ENCODE measurements around the gene CEACAM1. TPM values are rescaled to one million over a fixed set of nuclear protein-coding genes. Genes with fewer than 3 reads are reported as not detected.
A peak's percentile ranks its signal among the peaks of the same experiment; 100 is the strongest.
"Not testable (repeated sequence)": the region's sequence is repeated elsewhere in the genome, so short reads cannot be mapped to it uniquely, and the experiment has no call there.

Gene CEACAM1
- 38.8 and 41.5 TPM in 2 replicates for total RNA-seq

DNA sequence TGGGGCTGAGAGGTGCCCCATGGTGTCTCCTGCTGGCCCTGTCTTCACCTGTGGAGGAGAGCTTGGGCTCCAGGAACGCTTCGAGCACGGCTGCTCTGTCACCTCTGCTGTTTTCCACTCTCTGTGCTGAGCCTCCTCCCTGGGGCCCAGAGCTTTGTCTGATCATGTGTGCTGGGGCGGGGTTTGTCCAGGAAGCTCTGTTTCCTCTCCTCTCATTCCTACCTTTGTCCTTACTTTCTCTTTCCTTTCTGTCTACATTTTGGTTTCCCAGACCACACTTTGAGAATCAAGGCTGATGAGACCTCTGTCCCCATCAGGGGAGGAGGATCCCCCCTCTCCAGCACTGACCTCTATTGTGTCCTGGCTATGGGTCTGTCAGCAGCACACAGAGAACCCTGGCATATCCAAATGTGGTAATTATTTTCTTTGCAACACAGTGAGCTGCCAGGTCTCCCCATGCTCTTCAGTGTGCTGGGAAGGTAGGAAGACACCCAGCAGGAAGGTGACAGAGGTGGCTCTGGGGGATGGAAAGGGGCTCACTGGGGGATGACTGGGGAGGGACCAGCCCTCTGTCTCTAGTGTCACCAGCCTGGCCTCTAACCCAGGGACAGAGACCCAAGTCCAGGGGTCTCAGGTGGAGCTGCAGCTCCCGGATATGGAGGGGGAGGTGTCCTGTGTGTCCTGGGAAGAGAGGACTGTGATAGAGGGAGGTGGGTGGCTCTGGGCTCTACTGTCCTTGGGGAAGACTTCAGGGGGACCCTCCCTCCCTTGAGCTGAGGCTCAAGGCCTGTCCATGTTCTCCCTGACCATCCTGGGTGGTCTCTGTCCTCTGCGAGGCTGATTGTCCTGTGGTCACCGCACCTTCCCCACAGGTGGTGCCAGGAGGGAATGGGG is at the start of gene CEACAM1:
TSS of gene CEACAM1 (minus strand) at position 128 of the 894 bp plus-strand sequence. CDS start at position 21, 107 bp downstream.
- no peak for DNase-seq (ENCODE audit: extremely low read depth, low read depth, low spot score)

DNA sequence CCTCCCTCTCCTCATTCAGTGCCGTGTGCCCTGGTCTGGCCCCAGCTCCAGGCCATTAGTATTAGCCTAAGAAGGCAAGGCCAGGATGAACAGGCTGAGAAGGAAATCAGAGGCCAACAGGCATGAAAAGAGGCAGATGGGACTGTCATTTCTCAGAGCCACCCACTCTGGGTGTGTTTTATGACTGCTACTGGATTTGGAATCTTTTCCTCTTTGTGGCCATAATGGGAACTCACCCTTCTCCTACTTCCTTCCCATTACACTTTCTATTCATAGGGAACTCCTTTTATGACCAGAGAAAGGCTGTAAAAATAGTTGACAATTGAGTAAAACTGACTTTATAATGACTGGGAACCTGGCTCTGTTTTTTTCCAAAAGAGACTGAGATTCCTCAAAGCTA is 48.7 kb upstream of the CEACAM1 start:
- no peak for DNase-seq (ENCODE audit: extremely low read depth, low read depth, low spot score)

DNA sequence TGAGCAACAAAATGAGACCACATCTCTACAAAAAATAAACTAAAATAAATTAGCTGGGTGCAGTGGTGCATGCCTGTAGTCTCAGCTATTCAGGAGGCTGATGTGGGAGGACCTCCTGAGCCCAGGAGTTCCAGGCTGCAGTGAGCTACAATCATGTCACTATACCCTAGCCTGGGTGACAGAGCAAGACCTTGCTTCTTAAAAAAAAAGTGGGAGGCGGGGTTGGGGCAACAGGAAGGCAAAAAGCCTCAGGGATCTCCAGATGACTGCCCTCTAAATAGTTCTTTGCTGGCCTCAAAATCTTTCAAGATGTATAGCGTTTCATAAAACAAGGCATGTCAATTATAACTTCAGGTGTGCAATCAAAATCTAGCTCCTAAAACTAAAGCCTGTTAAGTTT is 48.0 kb upstream of the CEACAM1 start:
- DNase-seq (ENCODE audit: extremely low read depth, low read depth, low spot score), result no peak

DNA sequence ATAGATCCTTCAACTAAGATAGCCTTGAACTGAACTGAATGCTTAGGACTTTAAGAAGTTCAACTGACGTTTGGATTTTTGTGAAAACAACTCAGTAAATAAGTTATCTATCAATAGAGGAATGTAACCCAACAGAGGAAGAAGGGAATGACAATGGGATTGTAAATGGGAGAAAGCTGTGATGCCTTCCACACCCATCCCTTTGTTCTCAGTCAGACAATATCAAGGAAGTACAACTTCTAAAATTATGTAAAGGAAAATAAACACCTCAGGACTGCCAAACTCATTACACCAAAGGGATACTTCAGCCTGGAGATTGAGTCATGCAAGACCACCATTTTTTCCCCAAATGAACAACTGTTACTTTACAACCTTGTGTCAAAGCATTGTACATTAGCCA is 45.4 kb upstream of the CEACAM1 start:
- no peak for DNase-seq (ENCODE audit: extremely low read depth, low read depth, low spot score)

DNA sequence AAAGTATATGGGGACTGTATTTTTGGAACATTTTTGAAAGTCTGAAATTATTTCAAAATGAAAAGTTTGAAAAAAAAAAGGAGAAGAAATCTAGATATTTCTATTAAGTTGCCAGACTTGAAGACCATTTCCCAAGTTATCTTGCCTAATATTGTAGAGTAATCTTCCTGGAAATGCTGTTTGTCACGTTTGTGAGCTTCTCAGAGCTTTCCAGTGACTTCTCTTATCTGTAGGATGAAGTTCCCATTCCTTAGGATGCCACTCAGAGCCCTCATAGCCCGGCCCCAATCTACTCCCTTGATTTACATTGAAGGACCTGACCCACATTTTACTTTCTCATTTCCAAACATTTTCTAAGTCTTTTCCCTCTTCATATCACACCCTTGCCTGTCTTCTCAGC is 42.8 kb upstream of the CEACAM1 start:
- DNase-seq (ENCODE audit: extremely low read depth, low read depth, low spot score), result no peak

DNA sequence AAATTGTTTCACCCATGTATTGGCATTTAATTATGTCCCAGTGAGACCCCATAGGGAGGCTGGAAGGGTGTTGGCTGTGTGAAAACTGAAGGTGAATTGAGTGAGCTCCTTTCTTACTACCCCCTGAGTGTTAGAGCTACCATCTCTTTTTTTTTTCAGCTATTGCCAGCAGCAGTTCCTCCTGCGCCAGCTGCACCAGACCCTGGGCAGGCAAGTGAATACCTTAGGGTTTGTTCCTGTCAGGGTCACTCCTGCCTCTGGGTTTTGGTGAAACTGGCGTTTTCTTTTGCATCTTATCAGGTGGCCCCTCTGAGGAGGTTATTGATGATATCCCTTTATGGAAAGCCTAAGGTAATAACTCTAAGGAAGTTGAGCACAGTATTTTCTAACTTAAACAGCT is 40.9 kb upstream of the CEACAM1 start:
- DNase-seq (ENCODE audit: extremely low read depth, low read depth, low spot score), result no peak

DNA sequence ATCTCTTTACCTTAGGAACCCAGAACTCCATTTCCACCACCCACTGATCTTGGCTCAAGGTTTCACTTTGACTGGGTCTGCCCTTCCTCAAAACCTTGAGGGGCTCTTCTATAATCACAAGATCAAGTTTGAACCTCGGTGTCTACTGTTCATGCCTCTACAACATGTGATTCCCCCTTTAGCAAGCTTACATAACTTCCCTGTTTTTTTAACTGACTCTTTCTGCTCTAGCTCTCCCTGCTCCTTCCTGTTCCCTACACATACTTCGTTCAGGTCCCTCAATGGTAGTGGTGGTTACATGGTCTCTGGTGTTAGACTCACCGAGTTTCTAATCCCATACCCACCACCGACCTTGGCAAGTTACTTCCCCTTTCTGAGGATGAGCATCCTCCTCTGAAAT is 39.7 kb upstream of the CEACAM1 start:
- no peak for DNase-seq (ENCODE audit: extremely low read depth, low read depth, low spot score)

DNA sequence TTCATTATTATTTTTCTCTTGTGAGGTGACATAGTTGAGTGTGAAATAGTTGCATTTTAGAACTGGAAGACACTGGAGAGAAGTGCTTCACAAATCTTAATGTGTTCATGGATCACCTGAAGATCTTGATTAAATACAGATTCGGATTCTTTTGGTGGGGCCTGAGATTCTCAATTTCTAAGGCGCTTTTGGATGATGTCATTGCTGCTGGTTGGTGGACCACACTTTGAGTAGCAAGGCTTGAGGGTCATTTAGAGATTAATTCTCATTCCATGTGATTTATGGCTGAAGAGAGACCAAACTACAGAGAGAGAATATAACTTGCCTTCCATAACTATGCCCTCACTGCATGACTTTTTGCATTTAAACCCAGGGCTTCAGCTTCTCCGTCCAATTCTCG is 39.3 kb upstream of the CEACAM1 start:
- DNase-seq (ENCODE audit: extremely low read depth, low read depth, low spot score), result no peak

DNA sequence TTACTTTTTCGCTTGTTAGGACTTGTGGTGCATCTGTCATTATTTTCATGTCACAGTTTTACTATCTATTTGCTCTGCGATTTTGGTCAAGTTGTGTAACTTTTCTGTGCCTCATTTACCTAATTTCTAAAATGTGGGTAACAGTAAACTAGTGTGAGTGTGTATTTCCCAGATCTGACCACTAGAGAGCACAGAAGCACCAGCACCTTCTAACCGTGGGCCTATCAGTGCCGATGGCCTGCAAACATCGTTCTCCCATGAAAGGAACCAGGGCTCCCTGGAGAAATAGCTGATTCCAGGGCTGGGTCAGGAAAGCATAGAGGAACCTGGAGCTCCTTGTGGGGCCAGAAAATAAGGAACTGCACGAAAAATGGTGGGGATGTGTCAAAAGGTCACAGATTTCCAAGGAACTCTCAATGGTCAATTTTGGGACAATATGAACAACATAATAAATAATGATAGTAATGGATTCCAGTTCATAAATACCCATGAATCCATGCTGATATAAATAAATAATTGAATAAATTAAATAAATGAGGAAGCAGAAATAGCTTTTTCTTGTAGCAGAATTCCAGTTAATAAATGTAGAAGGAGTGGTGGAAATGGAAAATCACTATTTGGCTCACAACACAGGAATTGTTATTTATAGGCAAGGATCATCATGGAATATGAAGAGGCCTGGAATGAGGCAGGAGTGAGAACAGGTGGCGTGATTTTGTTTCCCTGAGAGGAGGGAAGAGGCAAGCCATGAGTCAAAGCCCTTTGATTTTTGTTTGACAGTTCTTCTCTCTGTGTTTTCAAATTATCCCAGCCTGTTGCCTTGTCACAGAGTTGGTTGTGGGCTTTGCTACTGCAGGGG is 35.3 kb upstream of the CEACAM1 start:
- DNase-seq (ENCODE audit: extremely low read depth, low read depth, low spot score), result peak; percentile 9

DNA sequence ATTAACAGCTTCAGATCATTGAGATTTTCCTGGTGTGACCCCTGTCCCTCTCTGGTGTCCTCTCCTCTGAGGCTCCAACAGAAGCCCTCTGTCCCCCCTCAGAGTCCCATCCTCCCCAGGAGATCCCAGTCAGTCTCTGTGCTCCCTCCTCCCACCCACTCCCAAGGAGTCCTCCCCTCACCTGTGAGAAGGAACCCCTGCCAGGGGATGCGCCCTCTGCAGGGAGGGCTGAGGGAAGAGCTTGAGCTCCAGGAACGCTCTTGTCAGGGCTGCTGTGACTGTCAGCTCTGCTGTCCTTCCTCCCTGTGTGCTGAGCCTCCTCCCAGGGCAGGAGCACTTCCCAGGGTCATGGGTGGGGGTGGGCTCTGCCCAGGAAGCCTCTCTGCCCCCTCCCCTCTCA is 33.2 kb upstream of the CEACAM1 start:
- DNase-seq (ENCODE audit: extremely low read depth, low read depth, low spot score), result no peak

DNA sequence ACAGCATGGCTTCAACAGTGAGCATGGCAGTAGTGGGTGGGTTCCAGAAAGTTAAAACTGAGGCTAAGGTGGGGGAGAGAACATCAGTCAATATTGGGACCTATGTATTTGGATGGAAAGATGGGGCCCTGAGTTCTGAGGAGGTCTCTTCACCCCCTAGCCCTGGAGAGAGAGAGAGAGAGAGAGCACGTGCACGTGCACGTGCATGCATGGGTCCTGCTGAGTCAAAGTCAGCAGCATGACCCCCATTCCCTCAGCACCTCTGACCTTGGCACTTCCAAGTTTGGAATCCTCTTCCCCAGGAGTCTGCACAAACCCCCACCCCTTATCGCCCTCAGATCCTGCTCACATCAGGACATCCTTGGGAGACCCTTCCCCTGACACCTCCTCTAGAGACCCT is 32.5 kb upstream of the CEACAM1 start:
- no peak for DNase-seq (ENCODE audit: extremely low read depth, low read depth, low spot score)

DNA sequence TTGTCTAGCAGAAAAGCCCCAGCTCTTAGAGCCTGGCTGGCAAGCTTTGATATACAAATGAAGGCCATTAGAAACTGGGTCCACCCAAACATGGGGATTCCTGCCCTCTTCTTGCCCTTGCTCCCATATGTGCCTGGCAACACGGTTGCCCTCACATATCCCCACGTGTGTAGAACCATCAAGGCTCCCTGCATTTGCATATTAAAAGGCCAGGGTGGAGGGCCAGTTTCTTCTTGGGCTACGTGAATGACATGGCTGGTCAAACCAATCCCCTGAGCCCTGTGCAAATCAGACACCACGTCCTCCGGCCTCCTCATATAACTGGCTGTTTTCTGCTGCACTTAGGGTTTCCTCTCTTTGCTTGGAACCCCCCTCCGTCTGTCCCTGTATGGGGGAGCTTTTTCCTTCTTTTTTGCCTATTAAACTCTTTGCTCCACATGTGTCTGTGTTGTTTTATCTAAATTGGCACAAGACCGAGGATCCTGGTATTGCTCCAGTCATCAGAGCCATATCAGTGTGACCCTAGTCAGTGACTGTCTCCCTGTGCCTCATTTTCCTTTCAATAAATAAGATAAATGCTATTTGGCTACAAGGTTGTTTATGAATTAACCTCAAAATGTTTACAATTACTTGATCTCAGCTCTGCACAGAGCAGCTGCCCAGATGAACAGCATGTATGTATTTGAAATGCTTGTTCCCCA is 30.3 kb upstream of the CEACAM1 start:
- DNase-seq (ENCODE audit: extremely low read depth, low read depth, low spot score), result no peak

DNA sequence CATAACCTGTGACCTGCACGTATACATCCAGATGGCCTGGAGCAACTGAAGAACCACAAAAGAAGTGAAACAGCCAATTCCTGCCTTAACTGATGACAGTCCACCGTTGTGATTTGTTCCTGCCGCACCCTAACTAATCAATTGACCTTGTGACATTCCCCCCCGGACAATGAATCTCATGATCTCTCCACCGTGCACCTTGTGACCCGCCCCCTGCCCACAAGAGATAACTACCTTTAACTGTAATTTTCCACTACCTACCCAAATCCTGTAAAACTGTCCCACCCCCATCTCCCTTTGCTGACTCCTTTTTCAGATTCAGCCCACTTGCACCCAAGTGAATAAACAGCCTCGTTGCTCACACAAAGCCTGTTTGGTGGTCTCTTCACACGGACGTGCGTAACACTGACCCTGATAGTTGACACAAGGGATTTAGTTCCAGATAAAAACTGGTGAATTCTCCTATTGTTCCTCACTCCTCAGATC is 29.1 kb upstream of the CEACAM1 start:
- not testable (repeated sequence) for DNase-seq (ENCODE audit: extremely low read depth, low read depth, low spot score)

DNA sequence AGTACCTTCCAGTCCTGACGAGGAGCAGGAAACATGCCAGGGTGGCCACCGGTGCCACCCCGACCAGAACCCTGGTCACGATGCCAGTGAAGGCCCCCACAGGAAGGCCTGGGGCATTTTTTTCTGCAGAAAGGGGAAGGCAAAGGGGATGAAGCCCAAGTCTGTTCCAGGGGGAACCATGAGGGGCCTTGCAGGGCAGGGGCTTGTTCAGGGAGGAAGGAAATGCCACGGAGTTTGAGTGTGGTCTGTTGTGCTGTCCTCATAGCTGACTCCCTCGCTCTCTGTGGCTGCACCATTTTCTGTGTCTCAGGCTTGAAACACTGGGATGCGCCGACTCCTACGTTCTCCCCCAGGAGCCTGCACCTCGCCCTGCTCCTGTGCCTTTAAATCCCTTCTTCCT is 27.5 kb upstream of the CEACAM1 start:
- no peak for DNase-seq (ENCODE audit: extremely low read depth, low read depth, low spot score)

DNA sequence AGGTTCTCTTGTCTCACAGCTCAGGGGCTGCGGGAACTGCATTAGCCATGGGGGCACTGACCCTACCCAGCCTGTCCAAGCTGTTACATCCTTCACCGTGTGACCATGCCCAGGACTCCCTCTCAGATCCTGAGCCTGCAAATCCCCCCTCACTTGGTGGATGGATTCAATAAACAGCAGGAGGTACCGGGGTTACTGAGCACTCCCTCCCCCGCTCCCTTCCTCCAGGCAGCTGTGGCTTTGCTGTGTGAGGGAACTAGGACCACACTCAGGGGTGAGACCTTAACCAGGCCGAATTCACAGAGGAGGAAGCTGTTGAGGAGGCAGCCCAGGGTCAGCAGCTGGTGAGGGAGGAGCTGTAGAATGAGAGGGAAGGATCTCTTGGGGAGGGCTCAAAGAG is 27.0 kb upstream of the CEACAM1 start:
- DNase-seq (ENCODE audit: extremely low read depth, low read depth, low spot score), result no peak

DNA sequence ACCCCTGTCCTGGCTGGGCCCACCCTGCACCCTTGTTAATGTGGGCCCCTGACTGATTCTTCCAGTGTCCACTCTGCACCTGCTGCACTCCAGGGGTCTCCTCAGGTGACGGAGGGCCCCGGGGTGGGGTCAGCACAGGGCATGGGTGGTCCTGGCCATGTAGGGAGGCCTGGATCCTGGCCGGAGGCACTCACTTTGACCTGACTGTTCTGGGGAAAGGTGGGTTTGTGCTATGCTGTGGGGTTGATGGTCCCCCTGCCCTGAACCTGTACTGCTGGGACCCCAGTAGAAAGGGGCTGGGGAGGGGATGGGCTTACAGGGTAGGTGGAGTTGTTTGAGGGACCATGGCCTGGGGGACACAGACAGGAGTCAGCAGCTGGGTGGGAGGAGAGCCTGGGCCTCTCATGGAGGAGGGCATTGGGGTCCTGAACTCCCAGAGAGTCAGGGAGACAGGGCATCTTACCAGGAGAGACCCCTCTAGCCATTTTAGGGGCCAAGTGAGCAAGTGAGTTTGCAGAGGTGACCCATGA is 25.8 kb upstream of the CEACAM1 start:
- no peak for DNase-seq (ENCODE audit: extremely low read depth, low read depth, low spot score)

DNA sequence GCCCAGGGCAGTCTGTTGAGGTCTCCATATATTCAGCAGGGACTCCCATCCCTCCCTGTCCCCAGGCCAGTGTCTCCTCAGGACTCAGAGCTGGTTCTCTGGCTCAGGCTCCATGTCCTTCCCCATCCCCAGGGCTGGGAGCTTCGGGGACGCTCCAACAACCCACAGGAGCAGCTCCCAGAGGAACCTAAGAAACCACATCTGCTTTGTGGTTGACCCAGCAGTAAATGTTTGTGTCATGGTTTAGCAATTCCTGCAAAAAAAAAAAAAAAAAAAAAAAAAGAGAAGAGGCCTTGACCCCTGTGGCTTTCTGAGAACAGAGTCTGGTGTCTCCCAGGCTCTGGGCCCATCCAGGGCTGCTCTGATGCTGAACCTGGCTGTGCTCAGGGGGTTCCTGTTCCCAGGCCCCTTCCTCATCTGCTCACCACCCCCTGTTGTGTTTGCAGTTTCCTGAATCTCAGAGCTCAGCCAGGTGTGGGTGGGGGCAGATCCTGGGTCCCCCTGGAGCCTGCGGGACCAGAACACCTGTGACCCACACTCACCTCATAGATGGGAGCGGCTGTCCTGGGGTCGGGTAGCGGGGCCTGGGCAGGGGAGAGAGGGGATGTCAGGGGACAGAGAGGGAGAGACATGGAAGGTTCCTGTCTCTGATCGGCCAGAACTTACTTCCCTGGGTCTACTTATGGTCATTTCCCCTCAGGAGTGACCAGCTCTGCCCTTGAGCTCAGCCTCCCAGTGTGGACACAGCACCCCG is 25.2 kb upstream of the CEACAM1 start:
- DNase-seq (ENCODE audit: extremely low read depth, low read depth, low spot score), result no peak

DNA sequence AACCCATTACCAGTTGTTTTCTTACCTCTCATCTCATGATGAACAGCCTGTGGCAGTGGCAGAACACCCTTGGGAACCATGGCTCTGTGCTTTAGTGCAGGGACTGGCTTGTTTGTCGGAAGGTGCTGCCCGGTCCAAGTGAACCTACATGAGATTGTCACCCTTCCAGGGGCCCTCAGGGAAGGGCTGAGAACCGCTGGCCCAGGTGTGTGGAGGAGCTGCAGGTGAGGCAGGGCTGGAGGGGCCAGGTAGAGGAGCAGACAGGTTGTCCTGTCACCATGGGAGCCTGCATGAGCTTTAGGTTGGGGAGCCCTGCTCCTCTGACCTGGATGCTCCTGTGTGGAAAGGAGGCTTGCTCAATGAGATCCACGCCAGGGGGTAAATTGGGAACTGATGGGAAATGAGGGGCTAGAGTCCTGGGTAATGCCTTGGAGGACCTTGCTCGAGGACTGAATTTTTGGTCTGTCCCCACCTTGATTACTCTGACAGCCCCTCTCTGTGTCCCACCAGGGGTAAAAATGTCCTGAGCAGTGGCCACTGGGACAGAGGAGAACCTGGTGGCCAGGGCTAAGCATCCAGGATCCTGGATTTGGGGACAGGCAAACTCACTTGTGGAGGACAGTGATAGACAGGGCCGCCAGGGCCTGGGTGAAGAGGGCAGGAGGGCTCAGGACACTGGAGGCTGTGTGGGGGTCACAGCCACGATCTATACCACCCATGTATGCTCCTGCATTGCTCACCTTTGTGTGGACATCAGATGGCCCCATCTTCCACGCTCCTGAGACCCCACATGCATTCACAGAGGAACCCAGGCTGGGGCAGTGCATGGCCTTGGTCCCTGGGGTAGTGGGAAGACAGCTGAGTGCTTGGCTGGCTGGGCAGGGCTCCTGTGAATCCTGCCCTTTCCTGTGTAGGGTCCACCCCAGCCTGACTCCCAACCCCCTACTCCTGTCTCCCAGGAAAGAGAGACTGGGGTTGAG is 24.1 kb upstream of the CEACAM1 start:
- no peak for DNase-seq (ENCODE audit: extremely low read depth, low read depth, low spot score)

DNA sequence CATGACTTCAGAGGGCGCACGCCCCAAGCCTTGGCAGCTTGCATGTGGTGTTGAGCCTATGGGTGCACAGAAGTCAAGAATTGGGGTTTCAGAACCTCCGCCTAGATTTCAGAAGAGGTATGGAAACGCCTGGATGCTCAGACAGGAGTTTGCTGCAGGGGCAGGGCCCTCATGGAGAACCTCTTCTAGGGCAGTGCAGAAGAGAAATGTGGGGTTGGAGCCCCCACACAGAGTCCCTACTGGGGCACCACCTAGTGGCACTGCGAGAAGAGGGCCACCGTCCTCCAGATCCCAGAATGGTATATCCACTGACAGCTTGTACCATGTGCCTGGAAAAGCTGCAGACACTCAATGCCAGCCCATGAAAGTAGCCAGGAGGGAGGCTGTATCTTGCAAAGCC is 22.2 kb upstream of the CEACAM1 start:
- DNase-seq (ENCODE audit: extremely low read depth, low read depth, low spot score), result not testable (repeated sequence)
